ENCODE results near the gene KIAA2012.

The KIAA2012 gene

GRCh38 chr2:202118168-202118567, 45.1 kb downstream of the KIAA2012 start:
- Histone ChIP-seq H3K9me3 (ENCODE audit: insufficient read depth, low read depth, low read length) (peaks cover 12% of the 10 kb centered on the region), H3K4me3 (ENCODE audit: low read length) (no peak overlapping the region), H3K4me1 (ENCODE audit: insufficient read depth, low read length) (peaks cover 16% of the 10 kb centered on the region), H3K27me3 (ENCODE audit: insufficient read depth, low read length) (no peaks in the 10 kb centered on the region), H3K9ac (ENCODE audit: low read depth, low read length) (no peak overlapping the region), H3K27ac (ENCODE audit: low read depth, low read length) (no peak overlapping the region), H3K36me3 (ENCODE audit: insufficient read depth, low read length) (no peaks in the 10 kb centered on the region)
- 83% methylated on average over 1 of the region's 1 CpG for whole genome bisulfite sequencing

- H3K9me3 ChIP-seq (ENCODE audit: insufficient read depth, low read depth, low read length): peaks cover 12% of the 10 kb centered on the region
- WGBS: 90% methylated on average over 3 of the region's 3 CpGs
Measured at GRCh38 chr2:202120828-202121227, 47.8 kb downstream of the KIAA2012 start.

GRCh38 chr2:202121532-202122162, 48.6 kb downstream of the KIAA2012 start:
- no peak overlapping the region for H3K27ac ChIP-seq (ENCODE audit: low read depth, low read length)
- H3K4me1 ChIP-seq (ENCODE audit: insufficient read depth, low read length): peaks cover 9% of the 10 kb centered on the region; the same call in 1 of the 2 replicates
- WGBS: 86% methylated on average over 9 of the region's 9 CpGs
- H3K9ac ChIP-seq (ENCODE audit: low read depth, low read length): no peak overlapping the region
- H3K27me3 ChIP-seq (ENCODE audit: insufficient read depth, low read length): no peaks in the 10 kb centered on the region
- H3K9me3 ChIP-seq (ENCODE audit: insufficient read depth, low read depth, low read length): peaks cover 12% of the 10 kb centered on the region
- H3K36me3 ChIP-seq (ENCODE audit: insufficient read depth, low read length): no peaks in the 10 kb centered on the region
- H3K4me3 ChIP-seq (ENCODE audit: low read length): no peak overlapping the region

More at GRCh38 chr2:202120828-202121227, 47.8 kb downstream of the KIAA2012 start:
- no peak overlapping the region for H3K9ac ChIP-seq (ENCODE audit: low read depth, low read length)
- H3K4me3 ChIP-seq (ENCODE audit: low read length): no peak overlapping the region
- H3K27ac ChIP-seq (ENCODE audit: low read depth, low read length): no peak overlapping the region
- peaks cover 9% of the 10 kb centered on the region; the same call in 1 of the 2 replicates for H3K4me1 ChIP-seq (ENCODE audit: insufficient read depth, low read length)
- H3K36me3 ChIP-seq (ENCODE audit: insufficient read depth, low read length): no peaks in the 10 kb centered on the region
- H3K27me3 ChIP-seq (ENCODE audit: insufficient read depth, low read length): no peaks in the 10 kb centered on the region

GRCh38 chr2:202122163-202122540, 49.1 kb downstream of the KIAA2012 start:
- 95% methylated on average over 4 of the region's 4 CpGs for WGBS
- Histone ChIP-seq H3K9ac (ENCODE audit: low read depth, low read length) (no peak overlapping the region), H3K4me1 (ENCODE audit: insufficient read depth, low read length) (peaks cover 9% of the 10 kb centered on the region; the same call in 1 of the 2 replicates), H3K27ac (ENCODE audit: low read depth, low read length) (no peak overlapping the region), H3K27me3 (ENCODE audit: insufficient read depth, low read length) (no peaks in the 10 kb centered on the region), H3K4me3 (ENCODE audit: low read length) (no peak overlapping the region), H3K36me3 (ENCODE audit: insufficient read depth, low read length) (no peaks in the 10 kb centered on the region), H3K9me3 (ENCODE audit: insufficient read depth, low read depth, low read length) (peaks cover 12% of the 10 kb centered on the region)

GRCh38 chr2:202122980-202123720, 50.1 kb downstream of the KIAA2012 start:
- Histone ChIP-seq H3K4me1 (ENCODE audit: insufficient read depth, low read length) (peaks cover 14% of the 10 kb centered on the region; the same call in 1 of the 2 replicates), H3K27me3 (ENCODE audit: insufficient read depth, low read length) (no peaks in the 10 kb centered on the region), H3K4me3 (ENCODE audit: low read length) (no peak overlapping the region), H3K27ac (ENCODE audit: low read depth, low read length) (no peak overlapping the region), H3K9me3 (ENCODE audit: insufficient read depth, low read depth, low read length) (peaks cover 12% of the 10 kb centered on the region), H3K9ac (ENCODE audit: low read depth, low read length) (no peak overlapping the region), H3K36me3 (ENCODE audit: insufficient read depth, low read length) (no peaks in the 10 kb centered on the region)
- WGBS: 57% methylated on average over 19 of the region's 19 CpGs

GRCh38 chr2:202124286-202124685, 51.2 kb downstream of the KIAA2012 start:
- WGBS: 91% methylated on average over 2 of the region's 2 CpGs
- Histone ChIP-seq H3K27me3 (ENCODE audit: insufficient read depth, low read length) (no peaks in the 10 kb centered on the region), H3K36me3 (ENCODE audit: insufficient read depth, low read length) (no peaks in the 10 kb centered on the region), H3K9ac (ENCODE audit: low read depth, low read length) (no peak overlapping the region), H3K9me3 (ENCODE audit: insufficient read depth, low read depth, low read length) (peaks cover 12% of the 10 kb centered on the region), H3K27ac (ENCODE audit: low read depth, low read length) (no peak overlapping the region), H3K4me3 (ENCODE audit: low read length) (no peak overlapping the region), H3K4me1 (ENCODE audit: insufficient read depth, low read length) (peaks cover 20% of the 10 kb centered on the region; the same call in 1 of the 2 replicates)

- H3K27me3 ChIP-seq (ENCODE audit: insufficient read depth, low read length): no peaks in the 10 kb centered on the region
- H3K36me3 ChIP-seq (ENCODE audit: insufficient read depth, low read length): no peaks in the 10 kb centered on the region
- H3K27ac ChIP-seq (ENCODE audit: low read depth, low read length): no peak overlapping the region
- no peaks in the 10 kb centered on the region for H3K9me3 ChIP-seq (ENCODE audit: insufficient read depth, low read depth, low read length)
- H3K4me3 ChIP-seq (ENCODE audit: low read length): no peak overlapping the region
- H3K9ac ChIP-seq (ENCODE audit: low read depth, low read length): no peak overlapping the region
- WGBS: 89% methylated on average over 3 of the region's 3 CpGs
- H3K4me1 ChIP-seq (ENCODE audit: insufficient read depth, low read length): peaks cover 18% of the 10 kb centered on the region; the same call in 1 of the 2 replicates
Measured at GRCh38 chr2:202127687-202128331, 54.8 kb downstream of the KIAA2012 start.

GRCh38 chr2:202129841-202130240, 56.8 kb downstream of the KIAA2012 start:
- WGBS: 95% methylated on average over 2 of the region's 3 CpGs
- Histone ChIP-seq H3K36me3 (ENCODE audit: insufficient read depth, low read length) (no peaks in the 10 kb centered on the region), H3K27me3 (ENCODE audit: insufficient read depth, low read length) (no peaks in the 10 kb centered on the region), H3K9me3 (ENCODE audit: insufficient read depth, low read depth, low read length) (no peaks in the 10 kb centered on the region), H3K4me3 (ENCODE audit: low read length) (no peak overlapping the region), H3K4me1 (ENCODE audit: insufficient read depth, low read length) (peaks cover 12% of the 10 kb centered on the region; the same call in 1 of the 2 replicates), H3K27ac (ENCODE audit: low read depth, low read length) (no peak overlapping the region), H3K9ac (ENCODE audit: low read depth, low read length) (no peak overlapping the region)

GRCh38 chr2:202133200-202133908, 60.3 kb downstream of the KIAA2012 start:
- Histone ChIP-seq H3K36me3 (ENCODE audit: insufficient read depth, low read length) (no peaks in the 10 kb centered on the region), H3K27me3 (ENCODE audit: insufficient read depth, low read length) (no peaks in the 10 kb centered on the region), H3K9ac (ENCODE audit: low read depth, low read length) (no peak overlapping the region), H3K4me3 (ENCODE audit: low read length) (no peak overlapping the region), H3K4me1 (ENCODE audit: insufficient read depth, low read length) (peaks cover 4% of the 10 kb centered on the region; the same call in 1 of the 2 replicates), H3K9me3 (ENCODE audit: insufficient read depth, low read depth, low read length) (no peaks in the 10 kb centered on the region), H3K27ac (ENCODE audit: low read depth, low read length) (no peak overlapping the region)
- 100% methylated on average over 5 of the region's 5 CpGs for WGBS

- H3K36me3 ChIP-seq (ENCODE audit: insufficient read depth, low read length): no peaks in the 10 kb centered on the region
- no peaks in the 10 kb centered on the region for H3K4me1 ChIP-seq (ENCODE audit: insufficient read depth, low read length)
- no peak overlapping the region for H3K9ac ChIP-seq (ENCODE audit: low read depth, low read length)
- no peak overlapping the region for H3K4me3 ChIP-seq (ENCODE audit: low read length)
- H3K27me3 ChIP-seq (ENCODE audit: insufficient read depth, low read length): no peaks in the 10 kb centered on the region
- no peaks in the 10 kb centered on the region for H3K9me3 ChIP-seq (ENCODE audit: insufficient read depth, low read depth, low read length)
- no peak overlapping the region for H3K27ac ChIP-seq (ENCODE audit: low read depth, low read length)
Measured at GRCh38 chr2:202133909-202134265, 60.8 kb downstream of the KIAA2012 start.

Measured in HUES64 (cell line).